GM21360 (cell line): ENCODE results near the gene SMIM41.

ENCODE experiments used
- ATAC-seq: cut with Tn5 transposase; IDR thresholded peaks from one replicate; pipeline ENCODE4 v1.9.1; 2021; ENCODE audit warnings: mild to moderate bottlenecking, moderate library complexity; ENCODE audit not compliant: unreplicated experiment

Gene SMIM41

DNA sequence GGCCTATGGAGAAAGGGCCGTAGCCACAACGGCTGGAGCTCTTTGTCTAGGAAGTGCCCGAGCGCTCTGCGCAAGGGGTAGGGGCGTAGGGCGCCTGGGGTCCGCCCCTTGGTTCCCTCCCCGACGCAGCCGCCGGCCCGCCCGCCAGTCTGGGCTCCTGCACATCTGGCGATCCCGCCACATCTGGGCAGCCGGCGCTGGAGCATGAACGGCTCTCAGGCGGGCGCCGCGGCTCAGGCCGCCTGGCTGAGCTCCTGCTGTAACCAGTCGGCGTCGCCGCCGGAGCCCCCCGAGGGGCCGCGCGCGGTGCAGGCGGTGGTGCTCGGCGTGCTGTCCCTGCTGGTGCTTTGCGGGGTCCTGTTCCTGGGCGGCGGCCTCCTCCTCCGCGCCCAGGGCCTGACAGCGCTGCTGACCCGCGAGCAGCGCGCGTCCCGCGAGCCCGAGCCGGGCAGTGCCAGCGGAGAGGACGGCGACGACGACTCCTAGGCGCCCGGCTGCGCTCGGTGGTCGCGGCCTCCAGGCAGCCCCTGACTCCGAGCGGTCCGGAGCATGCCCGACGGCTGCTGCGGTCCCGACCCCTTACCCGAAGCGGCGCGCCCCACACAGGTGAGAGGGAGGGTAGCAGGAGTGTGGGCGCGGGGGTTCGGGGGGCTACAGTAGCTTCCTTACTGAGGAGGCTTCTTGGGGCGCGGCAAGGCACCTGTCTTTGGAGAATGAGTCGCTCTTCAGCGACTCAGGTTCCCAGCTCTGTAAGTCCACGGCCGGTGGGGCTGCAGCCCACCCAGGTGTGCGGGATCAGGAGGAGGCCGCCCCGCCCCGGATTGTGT, at the start of gene SMIM41:
Gene SMIM41, plus strand, starts transcription at position 129 of the 827 bp plus-strand sequence. Its CDS starts 76 bp downstream, at position 205.
- no peak for ATAC-seq

GRCh38 chr12:52032446-52032803, 47.1 kb upstream of the SMIM41 start:
- no peak for ATAC-seq

GRCh38 chr12:52032804-52033445, 46.6 kb upstream of the SMIM41 start:
- ATAC-seq, result peak; percentile 82

GRCh38 chr12:52033446-52034140, 45.9 kb upstream of the SMIM41 start:
- ATAC-seq, result no peak

GRCh38 chr12:52035190-52035589, 44.3 kb upstream of the SMIM41 start:
- ATAC-seq, result no peak

DNA sequence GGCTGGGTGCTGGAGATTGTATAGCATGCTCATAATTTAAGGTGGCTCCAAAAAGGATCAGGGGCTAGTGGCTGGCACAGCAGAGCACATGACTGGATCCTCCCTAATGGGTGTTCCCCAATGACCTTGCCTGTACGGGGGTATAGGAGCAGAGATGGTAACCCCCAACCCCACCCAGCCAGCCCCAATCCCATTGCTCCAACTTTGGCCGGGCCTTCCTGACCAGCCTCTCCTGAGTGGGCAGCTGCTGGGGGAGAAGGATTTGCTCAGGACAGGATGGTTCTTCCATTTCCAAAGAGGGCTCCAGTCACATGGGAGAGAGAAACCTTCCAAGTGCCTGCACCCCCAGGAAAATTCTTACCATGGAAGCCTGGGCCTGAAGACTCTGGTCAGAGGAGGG, 43.6 kb upstream of the SMIM41 start:
- no peak for ATAC-seq

DNA sequence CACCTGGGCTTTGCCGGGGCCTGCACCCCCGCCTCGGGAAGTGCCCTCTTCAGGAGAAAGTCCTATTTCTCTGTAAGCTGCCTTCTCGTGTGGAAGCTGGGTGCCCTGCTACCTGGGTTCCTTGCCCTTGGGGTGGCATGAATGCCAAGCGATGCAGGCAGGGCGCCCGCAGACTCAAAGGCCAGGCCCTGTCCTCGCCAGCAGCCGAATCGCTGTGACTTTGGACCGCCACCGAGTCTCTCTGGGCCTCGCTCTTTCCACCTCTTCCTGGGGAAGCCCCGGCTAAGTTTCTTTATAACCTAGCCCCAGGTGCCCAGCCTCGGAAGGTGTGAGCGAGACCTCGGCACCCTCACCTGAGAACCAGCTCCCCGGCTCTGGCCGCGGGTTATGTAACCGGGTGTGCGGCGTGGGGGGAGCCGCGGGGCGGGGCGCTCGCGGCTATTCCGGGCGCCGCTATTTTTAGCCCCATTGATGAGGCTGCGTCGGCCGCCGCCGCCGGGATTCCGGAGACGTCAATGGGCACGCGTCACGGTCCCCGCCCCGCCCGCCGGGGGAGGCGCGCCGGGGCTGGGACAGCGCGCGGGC, 42.8 kb upstream of the SMIM41 start:
- ATAC-seq, result no peak

- ATAC-seq, result no peak
These were observed 42.1 kb upstream of the SMIM41 start for GRCh38 chr12:52037248-52037861.

DNA sequence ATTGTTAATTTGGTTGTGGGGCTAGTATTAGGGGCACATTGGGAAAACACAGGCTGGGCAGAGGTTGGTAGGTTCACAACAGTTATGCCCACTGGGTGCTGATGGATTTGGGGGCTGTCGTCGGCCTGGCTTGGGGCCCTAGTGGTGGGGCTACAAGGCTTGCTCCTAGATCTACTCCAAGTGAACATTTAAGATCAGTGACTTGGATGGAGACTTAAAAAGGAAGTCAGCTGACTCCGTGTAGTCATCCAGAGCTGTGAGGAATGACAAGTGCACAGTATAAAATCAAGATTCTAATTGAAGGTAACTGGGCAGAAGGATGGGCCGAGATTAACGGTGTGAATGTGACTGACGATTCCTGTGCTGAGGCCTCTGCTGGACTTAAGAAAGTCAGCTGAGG, 41.1 kb upstream of the SMIM41 start:
- ATAC-seq, result no peak

GRCh38 chr12:52041035-52041434, 38.5 kb upstream of the SMIM41 start:
- no peak for ATAC-seq

DNA sequence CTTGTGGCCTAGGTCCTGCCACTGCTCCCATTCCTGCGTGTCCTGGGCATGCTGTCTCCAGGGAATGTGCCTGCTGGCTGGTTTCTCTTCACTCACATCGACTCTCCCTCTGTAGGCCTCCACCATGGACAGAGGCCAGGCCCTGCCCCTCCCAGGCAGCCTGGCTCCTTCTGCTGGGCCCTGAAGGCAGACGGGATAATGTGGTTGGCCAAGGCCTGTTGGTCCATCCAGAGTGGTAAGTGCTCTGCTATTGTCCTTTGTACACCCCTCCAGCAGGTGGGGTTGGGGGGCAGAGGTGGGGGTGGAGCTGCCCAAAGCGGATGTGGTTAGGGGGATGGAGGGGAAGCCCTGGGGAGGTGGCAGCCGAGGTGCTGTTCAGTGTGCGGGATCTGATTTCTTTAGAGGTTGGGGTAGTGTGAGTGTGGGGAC, 37.8 kb upstream of the SMIM41 start:
- ATAC-seq, result no peak

DNA sequence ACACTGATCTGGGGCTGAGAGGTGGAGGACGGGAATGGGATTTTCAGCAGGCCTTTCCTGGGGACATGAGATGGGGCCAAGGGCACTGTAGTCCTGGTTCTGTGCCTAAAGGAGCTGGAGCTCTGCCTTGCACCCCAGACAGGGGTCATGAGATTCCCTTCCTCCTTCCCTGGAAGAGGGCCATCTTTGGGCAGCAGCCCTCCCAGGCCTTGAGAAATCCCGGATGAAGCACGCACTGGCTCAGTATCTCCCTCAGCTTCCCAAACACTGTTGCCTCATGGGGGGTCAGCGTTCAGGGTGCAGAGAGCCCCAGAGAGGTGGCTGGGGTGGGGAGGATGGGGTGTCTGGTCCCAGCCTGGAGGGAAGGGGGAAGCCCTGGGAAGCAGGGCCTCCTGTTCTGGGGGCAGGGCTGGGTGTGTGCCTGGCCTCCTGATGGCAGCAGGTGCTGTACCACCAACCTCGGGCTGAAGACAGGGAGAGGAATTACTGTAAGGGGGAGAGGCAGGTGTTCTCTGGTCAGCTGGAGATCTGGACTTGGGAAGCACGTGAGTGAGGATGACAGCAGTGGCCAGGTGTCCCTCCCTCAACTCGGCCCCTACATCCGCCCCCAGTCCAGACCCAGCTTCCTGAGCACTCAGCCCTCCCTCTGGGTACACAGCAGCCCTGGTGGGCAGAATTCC, 36.7 kb upstream of the SMIM41 start:
- ATAC-seq, result no peak

- no peak for ATAC-seq
These were observed 35.9 kb upstream of the SMIM41 start for GRCh38 chr12:52043386-52044212.

DNA sequence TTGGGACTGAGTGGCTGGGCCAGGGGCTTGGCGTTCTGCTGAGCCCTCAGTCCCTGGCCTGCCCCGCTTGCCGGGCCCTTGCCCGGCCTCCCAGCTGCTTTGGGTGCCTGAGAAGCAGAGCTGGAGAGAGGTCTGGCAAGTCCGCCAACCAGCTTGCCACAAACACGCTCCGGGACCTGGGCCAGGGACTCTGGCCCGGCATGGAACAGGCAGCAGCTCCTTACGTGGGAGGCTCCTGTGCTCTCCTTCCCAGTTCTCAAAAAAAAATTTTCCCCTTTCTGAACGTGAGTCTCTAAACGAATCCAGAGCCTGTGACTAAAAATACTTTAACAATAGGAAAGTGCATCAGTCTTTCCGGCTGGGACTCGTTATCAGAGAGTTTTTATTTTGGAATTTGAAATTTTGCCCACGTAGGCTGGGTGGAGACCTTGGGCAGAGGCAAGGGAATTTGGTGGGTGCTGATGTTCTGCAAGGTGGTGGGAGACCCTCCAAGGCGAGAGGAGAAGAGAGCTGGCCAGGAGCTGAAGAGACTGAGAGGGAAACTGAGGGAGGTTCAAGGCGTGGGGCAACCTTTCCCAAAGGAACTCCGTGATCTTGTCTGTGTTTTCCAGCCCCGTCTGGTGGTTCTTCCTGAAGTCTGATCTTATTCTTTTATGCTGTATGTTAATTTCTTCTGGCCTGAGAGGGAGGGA, 35.1 kb upstream of the SMIM41 start:
- ATAC-seq, result no peak

DNA sequence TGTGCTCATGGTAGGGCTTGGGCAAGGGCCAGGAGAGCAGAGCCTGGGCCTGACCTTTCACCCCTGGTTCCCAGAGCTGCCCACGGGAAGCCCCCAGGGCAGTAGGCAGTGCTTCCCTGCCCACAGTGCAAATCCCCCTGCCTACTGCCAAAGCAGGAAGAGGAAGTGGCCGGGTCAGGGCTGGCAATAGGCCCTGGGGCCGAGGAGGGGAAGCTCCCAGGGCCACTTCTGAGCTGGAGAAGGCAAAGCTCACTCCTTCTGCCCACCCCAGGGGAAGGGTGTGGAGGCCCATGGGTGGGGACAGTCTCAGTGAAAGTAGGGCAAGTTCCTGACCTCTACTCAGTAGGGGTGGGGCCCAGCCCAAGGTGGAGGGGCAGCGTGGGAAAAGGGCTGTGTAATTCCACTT, 33.7 kb upstream of the SMIM41 start:
- no peak for ATAC-seq

GRCh38 chr12:52046859-52047258, 32.6 kb upstream of the SMIM41 start:
- no peak for ATAC-seq

GRCh38 chr12:52049286-52049685, 30.2 kb upstream of the SMIM41 start:
- ATAC-seq, result no peak

DNA sequence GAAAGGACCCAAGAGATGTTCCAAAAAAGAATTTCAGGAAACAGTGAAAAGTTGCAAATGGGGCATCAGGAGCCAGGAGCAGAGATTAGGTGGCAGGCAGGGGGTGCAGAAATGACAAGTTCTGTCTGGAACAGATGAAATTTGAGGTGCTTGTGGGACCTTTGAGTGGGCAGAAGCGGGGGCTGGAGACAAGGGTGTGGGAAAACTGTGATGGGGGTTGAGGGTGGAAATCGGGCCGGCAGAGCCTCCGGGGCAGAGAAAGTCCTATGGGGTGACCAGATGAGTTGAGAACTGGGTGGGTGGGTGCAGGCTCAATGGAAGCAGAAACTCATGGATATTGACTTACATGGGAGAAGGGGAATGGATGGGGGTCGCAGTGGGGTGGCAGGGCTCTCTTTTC, 29.8 kb upstream of the SMIM41 start:
- ATAC-seq, result no peak
